Neutrophil (primary cell): ENCODE results near the gene ABHD1.

Source experiments
- H3K27ac ChIP-seq: fragments of 200-600 bp; sonication (generic); 2 replicates; pipeline ENCODE4 v1.5.1; 2016; ENCODE audit warnings: mild to moderate bottlenecking, moderate library complexity
- H3K27me3 ChIP-seq: fragments of 200-600 bp; sonication (generic); 2 replicates; pipeline ENCODE4 v1.6.0; 2016; ENCODE audit warnings: mild to moderate bottlenecking
- H3K36me3 ChIP-seq: fragments of 200-600 bp; sonication (generic); 2 replicates; pipeline ENCODE4 v1.5.1; 2017
- H3K4me1 ChIP-seq, 2 experiments: fragments of 200-600 bp in 1 of 2; sonication (generic) in 1 of 2; 1 replicate in 1 of 2; 2 replicates in 1 of 2; pipeline versions ENCODE4 v1.5.1 to v1.6.1; 2013 to 2016; ENCODE audit warnings: low read depth in 1 of 2, low read length in 1 of 2, mild to moderate bottlenecking in 1 of 2, moderate library complexity in 1 of 2; ENCODE audit not compliant: control insufficient read depth in 1 of 2, insufficient read depth in 1 of 2
- H3K4me3 ChIP-seq, 2 experiments: fragments of 200-600 bp in 1 of 2; sonication (generic) in 1 of 2; 1 replicate in 1 of 2; 2 replicates in 1 of 2; pipeline ENCODE4 v1.5.1; 2013 to 2016; ENCODE audit warnings: low read depth in 1 of 2, low read length in 1 of 2, mild to moderate bottlenecking in 1 of 2, moderate library complexity in 1 of 2
- H3K9me3 ChIP-seq: fragments of 200-600 bp; sonication (generic); 2 replicates; pipeline ENCODE4 v1.5.1; 2016
- CTCF ChIP-seq: fragments of 200-600 bp; sonication (generic); IDR thresholded peaks from 2 replicates; pipeline ENCODE4 v1.5.1; 2016; ENCODE audit warnings: antibody characterized with exemption

ABHD1 gene

DNA sequence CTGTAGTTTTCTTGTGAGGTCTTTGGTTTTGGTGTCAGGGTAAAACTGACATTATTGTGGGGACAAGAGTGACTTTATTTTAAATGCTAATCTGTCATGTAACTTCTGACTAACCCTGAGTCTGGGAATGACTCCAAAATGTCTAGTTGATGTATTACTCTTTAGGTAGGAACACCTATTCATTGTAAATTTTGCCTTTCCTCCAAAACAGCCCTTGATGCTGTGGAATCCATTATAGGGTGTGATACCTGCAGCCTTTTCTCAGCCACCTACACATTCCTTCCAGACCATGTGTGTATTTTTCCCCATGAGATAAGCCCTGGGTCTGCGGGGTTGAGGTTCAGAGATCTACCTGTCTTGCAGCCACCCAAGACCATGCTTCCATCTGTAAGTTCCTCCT lies 19.7 kb downstream of the ABHD1 start:
- TF ChIP-seq CTCF, result no peak
- Histone ChIP-seq H3K27me3 (peaks cover 23% of the 10 kb centered on the region), H3K27ac (no peak overlapping the region), H3K9me3 (no peaks in the 10 kb centered on the region), H3K36me3 (no peaks in the 10 kb centered on the region), H3K4me1 (no peaks in the 10 kb centered on the region), H3K4me3 (no peak overlapping the region)

- no peaks in the 10 kb centered on the region for H3K9me3 ChIP-seq
- no peak overlapping the region for H3K27ac ChIP-seq
- H3K4me1 ChIP-seq, result no peaks in the 10 kb centered on the region
- no peaks in the 10 kb centered on the region for H3K36me3 ChIP-seq
- H3K4me3 ChIP-seq, result no peak overlapping the region
- peaks cover 23% of the 10 kb centered on the region for H3K27me3 ChIP-seq
- TF ChIP-seq CTCF, result no peak
These were observed 22.1 kb downstream of the ABHD1 start for GRCh38 chr2:27145682-27146081.

- Histone ChIP-seq H3K4me1 (no peaks in the 10 kb centered on the region), H3K27me3 (peaks cover 13% of the 10 kb centered on the region), H3K4me3 (no peak overlapping the region), H3K36me3 (no peaks in the 10 kb centered on the region), H3K27ac (no peak overlapping the region), H3K9me3 (no peaks in the 10 kb centered on the region)
- TF ChIP-seq CTCF, result no peak
These were observed 24.3 kb downstream of the ABHD1 start for GRCh38 chr2:27147935-27148334.

GRCh38 chr2:27148801-27149439 lies 25.3 kb downstream of the ABHD1 start, which contains the start of gene TCF23:
TSS of gene TCF23 (plus strand) at chr2:27149004. CDS start at chr2:27149134, 130 bp downstream.
- Histone ChIP-seq H3K36me3 (no peaks in the 10 kb centered on the region), H3K27me3 (peaks cover 8% of the 10 kb centered on the region), H3K9me3 (no peaks in the 10 kb centered on the region), H3K4me3 (no peak within 1 kb of the TSS), H3K4me1 (no peaks in the 10 kb centered on the region), H3K27ac (no peak within 1 kb of the TSS)
- no peak for TF ChIP-seq CTCF

DNA sequence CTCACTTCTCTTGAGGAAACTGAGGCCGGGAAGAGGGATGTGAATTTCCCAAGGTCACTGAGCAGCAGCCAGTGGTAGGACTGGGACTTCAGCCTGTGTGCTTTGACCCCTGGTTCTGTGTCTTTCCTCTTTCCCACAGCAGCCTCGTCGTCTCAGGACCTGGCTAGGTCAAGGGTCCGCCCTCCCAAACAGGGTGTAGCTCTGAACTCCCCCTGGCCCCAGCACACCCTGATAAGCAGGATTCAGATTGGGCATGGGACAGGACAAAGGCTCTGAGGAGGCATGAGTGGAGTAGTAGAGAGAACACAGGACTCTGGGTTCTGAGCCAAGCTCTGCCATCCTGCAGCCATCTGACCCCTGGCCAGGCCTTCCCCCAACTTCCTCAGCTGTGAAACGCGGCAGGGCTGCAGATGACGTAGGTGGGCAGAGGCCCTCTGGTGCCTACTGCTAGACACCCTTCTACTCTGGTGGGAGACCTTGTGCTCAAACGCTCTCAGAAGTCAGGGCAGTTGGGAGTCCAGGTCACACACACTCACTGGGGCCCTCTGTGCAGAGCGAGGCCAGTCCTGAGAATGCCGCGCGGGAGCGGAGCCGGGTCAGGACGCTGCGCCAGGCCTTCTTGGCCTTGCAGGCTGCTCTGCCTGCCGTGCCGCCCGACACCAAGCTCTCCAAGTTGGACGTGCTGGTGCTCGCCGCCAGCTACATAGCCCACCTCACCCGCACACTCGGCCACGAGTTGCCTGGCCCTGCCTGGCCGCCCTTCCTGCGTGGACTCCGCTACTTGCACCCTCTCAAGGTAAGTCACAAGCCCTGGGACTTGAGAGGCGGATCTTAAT lies 26.2 kb downstream of the ABHD1 start:
- H3K36me3 ChIP-seq, result no peaks in the 10 kb centered on the region
- no peaks in the 10 kb centered on the region for H3K4me1 ChIP-seq
- H3K4me3 ChIP-seq, result no peak overlapping the region
- no peak overlapping the region for H3K27ac ChIP-seq
- peaks cover 4% of the 10 kb centered on the region for H3K27me3 ChIP-seq
- TF ChIP-seq CTCF, result no peak
- no peaks in the 10 kb centered on the region for H3K9me3 ChIP-seq
